ENCODE data around the gene TMCC1.

The TMCC1 gene

GRCh38 chr3:129673897-129674797 is 219.4 kb downstream of the TMCC1 start:
- no peak for DNase-seq

- no peak for DNase-seq
These were observed 220.5 kb downstream of the TMCC1 start for GRCh38 chr3:129673012-129673411.

- no peak for DNase-seq
These were observed 221.1 kb downstream of the TMCC1 start for GRCh38 chr3:129672412-129672811.

- no peak for DNase-seq
These were observed 228.3 kb downstream of the TMCC1 start for GRCh38 chr3:129665024-129665768.

GRCh38 chr3:129663930-129664646 is 229.4 kb downstream of the TMCC1 start:
- no peak for DNase-seq

GRCh38 chr3:129663045-129663446 is 230.5 kb downstream of the TMCC1 start:
- no peak for DNase-seq

GRCh38 chr3:129662191-129662608 is 231.3 kb downstream of the TMCC1 start:
- no peak for DNase-seq

GRCh38 chr3:129661766-129662165 is 231.7 kb downstream of the TMCC1 start:
- no peak for DNase-seq

GRCh38 chr3:129658110-129658843 is 235.2 kb downstream of the TMCC1 start:
- DNase-seq = no peak

- DNase-seq = no peak
These were observed 236.1 kb downstream of the TMCC1 start for GRCh38 chr3:129657261-129658046.

- DNase-seq = no peak
These were observed 236.8 kb downstream of the TMCC1 start for GRCh38 chr3:129656659-129657247.

- DNase-seq = no peak
These were observed 238.2 kb downstream of the TMCC1 start for GRCh38 chr3:129655291-129655700.

- DNase-seq = no peak
These were observed 239.4 kb downstream of the TMCC1 start for GRCh38 chr3:129654131-129654530.

GRCh38 chr3:129653019-129653418 is 240.5 kb downstream of the TMCC1 start:
- DNase-seq = no peak

- no peak for DNase-seq
These were observed 241.9 kb downstream of the TMCC1 start for GRCh38 chr3:129651435-129652202.

GRCh38 chr3:129650256-129650872 is 243.1 kb downstream of the TMCC1 start:
- DNase-seq = peak; percentile 80

GRCh38 chr3:129648391-129648790 is 245.1 kb downstream of the TMCC1 start:
- no peak for DNase-seq

- DNase-seq = no peak
These were observed 248.2 kb downstream of the TMCC1 start for GRCh38 chr3:129645286-129645685.

GRCh38 chr3:129644836-129645235 is 248.7 kb downstream of the TMCC1 start:
- no peak for DNase-seq
